ENCODE results near the gene DEFB121. TPM values are rescaled to one million over a fixed set of nuclear protein-coding genes. Genes with fewer than 3 reads are reported as not detected.

The DEFB121 gene
- total and polyA plus RNA-seq, 2 experiments from 2014 or later: not detected

DNA sequence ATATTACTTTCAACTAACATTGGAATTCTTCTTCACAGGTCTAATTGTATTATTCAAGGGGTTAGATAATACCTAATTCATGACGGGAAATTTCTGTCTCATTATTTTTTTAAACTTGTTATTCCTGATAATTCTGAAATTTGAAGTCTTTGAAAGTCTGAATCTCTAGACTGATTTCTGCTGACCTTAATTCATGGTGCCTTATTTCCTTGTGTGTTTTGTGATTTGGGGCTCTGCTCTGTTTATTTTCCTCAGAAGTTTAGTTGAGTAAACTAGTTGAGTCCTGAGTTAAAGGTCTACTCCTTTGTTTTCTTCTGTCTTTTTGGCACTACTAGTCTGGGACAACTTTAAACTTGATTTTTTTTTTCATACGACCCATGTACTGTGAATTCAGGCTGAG is 31.7 kb downstream of the DEFB121 start:
- ATAC-seq: no peak
- Mint-ChIP-seq H3K4me1 (no peaks in the 10 kb centered on the region), H3K27me3 (ENCODE audit: insufficient read depth, low read depth, poor library complexity) (peaks cover 4% of the 10 kb centered on the region), H3K36me3 (ENCODE audit: low read depth) (peaks cover 34% of the 10 kb centered on the region), H3K27ac (no peak overlapping the region), H3K9me3 (peaks cover 100% of the 10 kb centered on the region), H3K4me3 (no peak overlapping the region)
- DNase-seq (ENCODE audit: low spot score): no peak
- H3K27ac ChIP-seq (ENCODE audit: low read depth): no peak overlapping the region
- no peaks in the 10 kb centered on the region for H3K27me3 ChIP-seq (ENCODE audit: insufficient read depth)
- no peaks in the 10 kb centered on the region for H3K9me2 ChIP-seq (ENCODE audit: insufficient read depth)
- peaks cover 6% of the 10 kb centered on the region for H3K36me3 ChIP-seq (ENCODE audit: insufficient read depth)
- H4K20me1 ChIP-seq (replicated peaks; ENCODE audit: insufficient read depth): no peaks in the 10 kb centered on the region
- H3K4me1 ChIP-seq (ENCODE audit: insufficient read depth): no peaks in the 10 kb centered on the region
- no peaks in the 10 kb centered on the region for H3F3A ChIP-seq (replicated peaks; ENCODE audit: low read depth)
- H2AFZ ChIP-seq: no peak overlapping the region
- TF ChIP-seq STAT1 (IDR thresholded peaks at IDR 0.05; ENCODE audit: unreplicated experiment) (no peak), EZH2 (IDR thresholded peaks at IDR 0.05; ENCODE audit: low read depth, unreplicated experiment) (no peak), EZH2phosphoT487 (IDR thresholded peaks at IDR 0.05; ENCODE audit: unreplicated experiment) (no peak), JUNB (IDR thresholded peaks at IDR 0.05; ENCODE audit: unreplicated experiment) (no peak), ZNF331 (CRISPR knock-in tag; IDR thresholded peaks at IDR 0.05; ENCODE audit: low read depth) (no peak), ETS1 (IDR thresholded peaks at IDR 0.05) (no peak), ZNF462 (CRISPR knock-in tag; IDR thresholded peaks at IDR 0.05) (no peak), POLR2AphosphoS5 (IDR thresholded peaks at IDR 0.05; ENCODE audit: low read depth) (no peak), ZNF114 (CRISPR knock-in tag; IDR thresholded peaks at IDR 0.05) (no peak), CREB1 (CRISPR knock-in tag; IDR thresholded peaks at IDR 0.05; ENCODE audit: low read depth) (no peak), NANOG (IDR thresholded peaks at IDR 0.05; ENCODE audit: borderline replicate concordance) (no peak)
- TF ChIP-seq, protein P1, sequence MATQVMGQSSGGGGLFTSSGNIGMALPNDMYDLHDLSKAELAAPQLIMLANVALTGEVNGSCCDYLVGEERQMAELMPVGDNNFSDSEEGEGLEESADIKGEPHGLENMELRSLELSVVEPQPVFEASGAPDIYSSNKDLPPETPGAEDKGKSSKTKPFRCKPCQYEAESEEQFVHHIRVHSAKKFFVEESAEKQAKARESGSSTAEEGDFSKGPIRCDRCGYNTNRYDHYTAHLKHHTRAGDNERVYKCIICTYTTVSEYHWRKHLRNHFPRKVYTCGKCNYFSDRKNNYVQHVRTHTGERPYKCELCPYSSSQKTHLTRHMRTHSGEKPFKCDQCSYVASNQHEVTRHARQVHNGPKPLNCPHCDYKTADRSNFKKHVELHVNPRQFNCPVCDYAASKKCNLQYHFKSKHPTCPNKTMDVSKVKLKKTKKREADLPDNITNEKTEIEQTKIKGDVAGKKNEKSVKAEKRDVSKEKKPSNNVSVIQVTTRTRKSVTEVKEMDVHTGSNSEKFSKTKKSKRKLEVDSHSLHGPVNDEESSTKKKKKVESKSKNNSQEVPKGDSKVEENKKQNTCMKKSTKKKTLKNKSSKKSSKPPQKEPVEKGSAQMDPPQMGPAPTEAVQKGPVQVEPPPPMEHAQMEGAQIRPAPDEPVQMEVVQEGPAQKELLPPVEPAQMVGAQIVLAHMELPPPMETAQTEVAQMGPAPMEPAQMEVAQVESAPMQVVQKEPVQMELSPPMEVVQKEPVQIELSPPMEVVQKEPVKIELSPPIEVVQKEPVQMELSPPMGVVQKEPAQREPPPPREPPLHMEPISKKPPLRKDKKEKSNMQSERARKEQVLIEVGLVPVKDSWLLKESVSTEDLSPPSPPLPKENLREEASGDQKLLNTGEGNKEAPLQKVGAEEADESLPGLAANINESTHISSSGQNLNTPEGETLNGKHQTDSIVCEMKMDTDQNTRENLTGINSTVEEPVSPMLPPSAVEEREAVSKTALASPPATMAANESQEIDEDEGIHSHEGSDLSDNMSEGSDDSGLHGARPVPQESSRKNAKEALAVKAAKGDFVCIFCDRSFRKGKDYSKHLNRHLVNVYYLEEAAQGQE (IDR thresholded peaks at IDR 0.05; ENCODE audit: unreplicated experiment): no peak
- TF ChIP-seq, protein P2, sequence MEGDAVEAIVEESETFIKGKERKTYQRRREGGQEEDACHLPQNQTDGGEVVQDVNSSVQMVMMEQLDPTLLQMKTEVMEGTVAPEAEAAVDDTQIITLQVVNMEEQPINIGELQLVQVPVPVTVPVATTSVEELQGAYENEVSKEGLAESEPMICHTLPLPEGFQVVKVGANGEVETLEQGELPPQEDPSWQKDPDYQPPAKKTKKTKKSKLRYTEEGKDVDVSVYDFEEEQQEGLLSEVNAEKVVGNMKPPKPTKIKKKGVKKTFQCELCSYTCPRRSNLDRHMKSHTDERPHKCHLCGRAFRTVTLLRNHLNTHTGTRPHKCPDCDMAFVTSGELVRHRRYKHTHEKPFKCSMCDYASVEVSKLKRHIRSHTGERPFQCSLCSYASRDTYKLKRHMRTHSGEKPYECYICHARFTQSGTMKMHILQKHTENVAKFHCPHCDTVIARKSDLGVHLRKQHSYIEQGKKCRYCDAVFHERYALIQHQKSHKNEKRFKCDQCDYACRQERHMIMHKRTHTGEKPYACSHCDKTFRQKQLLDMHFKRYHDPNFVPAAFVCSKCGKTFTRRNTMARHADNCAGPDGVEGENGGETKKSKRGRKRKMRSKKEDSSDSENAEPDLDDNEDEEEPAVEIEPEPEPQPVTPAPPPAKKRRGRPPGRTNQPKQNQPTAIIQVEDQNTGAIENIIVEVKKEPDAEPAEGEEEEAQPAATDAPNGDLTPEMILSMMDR (conservative IDR thresholded peaks at IDR 0.05; ENCODE audit: low read depth in 2 of 2): no peak
- no peaks in the 10 kb centered on the region for H3K79me2 ChIP-seq (replicated peaks; ENCODE audit: insufficient read depth)
- no peak overlapping the region for H3K4me2 ChIP-seq
- no peak overlapping the region for H3K4me3 ChIP-seq
